GM19240 (cell line): ENCODE measurements around the gene BTBD9.

ENCODE experiments used
- DNase-seq: peaks from one replicate; pipeline ENCODE4 v3.0.0; 2011; ENCODE audit warnings: low spot score; ENCODE audit not compliant: insufficient read length

The BTBD9 gene

GRCh38 chr6:38639498-38640215 lies at the start of gene BTBD9:
BTBD9 (minus strand) TSS chr6:38639929.
- peak; percentile 49 for DNase-seq

- DNase-seq: no peak
Observed at GRCh38 chr6:38688579-38689087, 48.9 kb upstream of the BTBD9 start.

- no peak for DNase-seq
Observed at GRCh38 chr6:38687549-38687948, 47.8 kb upstream of the BTBD9 start.

- no peak for DNase-seq
Observed at GRCh38 chr6:38687043-38687353, 47.3 kb upstream of the BTBD9 start.

GRCh38 chr6:38686270-38687042 lies 46.7 kb upstream of the BTBD9 start:
- no peak for DNase-seq

- DNase-seq: no peak
Observed at GRCh38 chr6:38684904-38685303, 45.2 kb upstream of the BTBD9 start.

GRCh38 chr6:38684237-38684636 lies 44.5 kb upstream of the BTBD9 start:
- DNase-seq: no peak

- no peak for DNase-seq
Observed at GRCh38 chr6:38681850-38682249, 42.1 kb upstream of the BTBD9 start.

- no peak for DNase-seq
Observed at GRCh38 chr6:38679668-38680067, 39.9 kb upstream of the BTBD9 start.

GRCh38 chr6:38678178-38678760 lies 38.5 kb upstream of the BTBD9 start:
- no peak for DNase-seq

- no peak for DNase-seq
Observed at GRCh38 chr6:38676974-38677544, 37.3 kb upstream of the BTBD9 start.

- DNase-seq: no peak
Observed at GRCh38 chr6:38676236-38676973, 36.7 kb upstream of the BTBD9 start.

GRCh38 chr6:38673397-38674165 lies 33.9 kb upstream of the BTBD9 start:
- DNase-seq: no peak

GRCh38 chr6:38671885-38672467 lies 32.2 kb upstream of the BTBD9 start:
- DNase-seq: peak; percentile 43

GRCh38 chr6:38658418-38659167 lies 18.9 kb upstream of the BTBD9 start:
- no peak for DNase-seq

- no peak for DNase-seq
Observed at GRCh38 chr6:38656896-38657295, 17.2 kb upstream of the BTBD9 start.

GRCh38 chr6:38654263-38654662 lies 14.5 kb upstream of the BTBD9 start:
- DNase-seq: no peak

- no peak for DNase-seq
Observed at GRCh38 chr6:38651121-38651784, 11.5 kb upstream of the BTBD9 start.

GRCh38 chr6:38650207-38650752 lies 10.6 kb upstream of the BTBD9 start:
- no peak for DNase-seq
